ENCODE measurements around the gene GSTK1. TPM values are rescaled to one million over a fixed set of nuclear protein-coding genes. Genes with fewer than 3 reads are reported as not detected.
"Not testable (repeated sequence)": the region's sequence is repeated elsewhere in the genome, so short reads cannot be mapped to it uniquely, and the experiment has no call there.

The GSTK1 gene
- total RNA-seq: 100 to 1,000 TPM; 335 to 436 TPM

DNA sequence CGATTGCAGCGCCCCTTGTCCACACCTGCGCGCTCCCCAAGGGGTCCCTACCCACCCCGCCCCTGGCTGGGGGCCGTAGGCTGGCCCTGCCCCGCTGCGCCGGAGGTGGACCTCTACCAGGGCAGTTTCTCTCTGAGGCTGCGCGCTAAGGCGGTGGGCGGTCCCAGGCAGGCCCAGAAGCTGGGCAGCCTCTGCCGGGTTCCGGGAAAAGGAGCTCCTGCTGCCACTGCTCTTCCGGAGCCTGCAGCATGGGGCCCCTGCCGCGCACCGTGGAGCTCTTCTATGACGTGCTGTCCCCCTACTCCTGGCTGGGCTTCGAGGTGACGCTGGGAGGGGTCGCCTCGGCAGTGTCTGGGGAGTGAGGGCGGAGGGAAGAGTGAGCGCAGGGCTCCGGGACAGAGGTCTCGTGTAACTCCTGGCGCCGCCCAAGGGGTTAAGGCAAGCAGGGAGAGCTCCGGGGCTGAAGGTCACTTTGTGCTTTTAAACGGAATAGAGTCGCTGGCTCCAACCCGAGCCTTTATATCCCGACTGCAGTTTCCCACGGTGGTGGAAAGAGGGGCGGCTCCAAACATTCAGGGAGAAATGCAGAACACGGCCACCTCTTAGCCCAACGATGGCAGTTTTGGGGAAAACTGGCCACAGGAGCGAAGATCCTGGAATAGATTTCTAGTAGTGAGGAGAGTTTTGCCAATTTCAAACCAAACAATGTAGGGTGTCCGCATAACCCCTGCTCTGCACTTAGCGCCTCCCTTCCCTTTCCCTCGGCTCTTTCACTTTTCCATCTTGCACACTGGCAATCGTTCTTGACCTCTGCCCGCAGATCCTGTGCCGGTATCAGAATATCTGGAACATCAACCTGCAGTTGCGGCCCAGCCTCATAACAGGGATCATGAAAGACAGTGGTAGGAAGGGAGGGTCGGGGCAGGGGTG, at the start of gene GSTK1:
Gene GSTK1 (plus strand): TSS at position 176 of the 930 bp plus-strand sequence. CDS start 73 bp downstream, at position 249.
- DNase-seq (peak; percentile 88), ATAC-seq (peak; percentile 98)
- Mint-ChIP-seq H3K4me3 (peak within 1 kb of the TSS; percentile 99), H3K27ac (peak within 1 kb of the TSS; percentile 93), H3K4me1 (peaks cover 62% of the 10 kb centered on the region), H3K36me3 (peaks cover 46% of the 10 kb centered on the region), H3K9me3 (ENCODE audit: low read depth) (peaks cover 3% of the 10 kb centered on the region), H3K27me3 (no peaks in the 10 kb centered on the region)
- CTCF ChIA-PET: interaction anchor here (0.9 to 8.3 kb wide), 15 partner anchors 8 to 121 kb away, joined by 3 to 89 read pairs (median 6); partner anchors contain the start of gene CASP2

DNA sequence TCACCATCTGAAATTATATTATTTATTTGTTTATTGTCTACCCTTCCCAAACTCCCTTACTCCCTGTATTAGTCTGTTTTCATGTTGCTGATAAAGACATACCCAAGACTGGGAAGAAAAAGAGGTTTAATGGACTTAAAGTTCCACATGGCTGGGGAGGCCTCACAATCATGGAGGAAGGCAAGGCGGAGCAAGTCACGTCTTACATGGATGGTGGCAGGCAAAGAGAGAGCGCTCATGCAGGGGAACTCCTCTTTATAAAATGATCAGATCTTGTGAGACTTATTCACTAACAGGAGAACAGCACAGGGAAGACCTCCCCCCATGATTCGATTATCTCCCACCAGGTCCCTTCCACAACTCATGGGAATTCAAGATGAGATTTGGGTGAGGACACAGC, 49.8 kb upstream of the GSTK1 start:
- CTCF ChIA-PET: interaction anchor here (1.9 to 9.2 kb wide), 5 partner anchors 191 to 371 kb away, joined by 4 to 276 read pairs (median 10); partner anchors contain the start of gene EPHB6
- not testable (repeated sequence) for H3K36me3 Mint-ChIP-seq; H3K27me3 Mint-ChIP-seq; H3K27ac Mint-ChIP-seq; H3K4me1 Mint-ChIP-seq; H3K9me3 Mint-ChIP-seq (ENCODE audit: low read depth); DNase-seq; H3K4me3 Mint-ChIP-seq; ATAC-seq

DNA sequence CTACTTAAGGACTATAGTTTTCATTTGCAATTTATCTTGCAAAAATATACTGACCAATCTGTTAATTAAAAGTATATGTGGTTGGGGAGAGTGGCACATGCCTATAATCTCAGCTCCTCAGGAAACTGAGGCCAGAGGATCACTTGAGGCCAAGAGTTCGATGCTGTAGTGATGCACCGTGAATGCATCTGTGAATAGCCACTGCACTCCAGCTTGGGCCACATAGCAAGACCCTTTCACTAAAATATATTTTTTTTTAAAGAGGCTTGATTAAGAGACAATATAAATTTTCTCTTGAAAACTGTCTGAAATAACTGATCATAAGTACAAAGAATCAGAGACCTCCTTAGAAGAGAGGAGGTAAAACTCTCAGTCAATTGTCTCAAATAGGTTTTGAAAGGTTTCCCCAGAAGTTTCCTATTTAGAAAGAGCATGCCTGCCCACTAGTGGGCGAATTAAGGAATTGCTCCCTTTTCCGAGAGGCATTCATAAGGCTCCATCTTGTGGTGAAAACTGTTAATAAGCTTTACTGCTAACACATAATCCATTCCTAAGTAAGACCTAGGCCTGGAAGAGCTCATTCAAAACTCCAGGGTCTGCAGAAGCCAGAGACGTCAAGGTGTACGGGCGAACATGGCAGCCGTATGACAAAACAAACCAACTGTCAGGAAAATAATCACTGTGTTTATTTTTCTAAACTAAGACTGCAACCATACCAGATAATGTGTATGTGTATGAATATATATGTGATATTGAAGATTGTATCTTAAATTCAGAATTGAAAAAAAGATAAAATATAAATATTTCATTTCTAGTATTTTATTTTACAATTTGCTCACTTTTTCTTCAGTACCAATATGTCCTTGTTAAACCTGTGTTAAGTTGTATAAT, 48.2 kb upstream of the GSTK1 start:
- peak; percentile 85 for ATAC-seq
- no peak overlapping the region for H3K27ac Mint-ChIP-seq
- no peaks in the 10 kb centered on the region for H3K9me3 Mint-ChIP-seq (ENCODE audit: low read depth)
- no peaks in the 10 kb centered on the region for H3K4me1 Mint-ChIP-seq
- H3K4me3 Mint-ChIP-seq: no peak overlapping the region
- peak; percentile 72 for DNase-seq
- peaks cover 15% of the 10 kb centered on the region for H3K27me3 Mint-ChIP-seq
- H3K36me3 Mint-ChIP-seq: no peaks in the 10 kb centered on the region
- CTCF ChIA-PET: interaction anchor here (0.6 to 9.2 kb wide), 72 partner anchors 9 to 1240 kb away, joined by 3 to 276 read pairs (median 4); partner anchors contain the start of genes CASP2, EPHA1, EPHB6 and GSTK1

- peaks cover 15% of the 10 kb centered on the region for H3K27me3 Mint-ChIP-seq
- ATAC-seq (no peak), DNase-seq (no peak)
- H3K4me1 Mint-ChIP-seq: no peaks in the 10 kb centered on the region
- H3K36me3 Mint-ChIP-seq: no peaks in the 10 kb centered on the region
- CTCF ChIA-PET: interaction anchor here (1.0 to 9.2 kb wide), 12 partner anchors 8 to 857 kb away, joined by 3 to 276 read pairs (median 4); no protein-coding TSS in a partner anchor
- H3K27ac Mint-ChIP-seq: no peak overlapping the region
- no peak overlapping the region for H3K4me3 Mint-ChIP-seq
- H3K9me3 Mint-ChIP-seq (ENCODE audit: low read depth): no peaks in the 10 kb centered on the region
These were observed 47.1 kb upstream of the GSTK1 start for GRCh38 chr7:143216151-143216550.

- H3K9me3 Mint-ChIP-seq (ENCODE audit: low read depth): no peaks in the 10 kb centered on the region
- H3K4me1 Mint-ChIP-seq: no peaks in the 10 kb centered on the region
- CTCF ChIA-PET: interaction anchor here (1.0 to 9.2 kb wide), 5 partner anchors 14 to 720 kb away, joined by 3 to 276 read pairs (median 3); no protein-coding TSS in a partner anchor
- H3K4me3 Mint-ChIP-seq: no peak overlapping the region
- peaks cover 19% of the 10 kb centered on the region for H3K27me3 Mint-ChIP-seq
- no peak overlapping the region for H3K27ac Mint-ChIP-seq
- ATAC-seq: no peak
- DNase-seq: no peak
- H3K36me3 Mint-ChIP-seq: no peaks in the 10 kb centered on the region
These were observed 46.6 kb upstream of the GSTK1 start for GRCh38 chr7:143216686-143217085.

- CTCF ChIA-PET: interaction anchor here (0.9 to 9.2 kb wide), 4 partner anchors 23 to 721 kb away, joined by 3 to 276 read pairs (median 4); no protein-coding TSS in a partner anchor
- H3K27me3 Mint-ChIP-seq: peaks cover 28% of the 10 kb centered on the region
- ATAC-seq (no peak), DNase-seq (no peak)
- no peaks in the 10 kb centered on the region for H3K36me3 Mint-ChIP-seq
- no peak overlapping the region for H3K4me3 Mint-ChIP-seq
- no peaks in the 10 kb centered on the region for H3K9me3 Mint-ChIP-seq (ENCODE audit: low read depth)
- no peak overlapping the region for H3K27ac Mint-ChIP-seq
- H3K4me1 Mint-ChIP-seq: no peaks in the 10 kb centered on the region
These were observed 45.4 kb upstream of the GSTK1 start for GRCh38 chr7:143217806-143218205.

DNA sequence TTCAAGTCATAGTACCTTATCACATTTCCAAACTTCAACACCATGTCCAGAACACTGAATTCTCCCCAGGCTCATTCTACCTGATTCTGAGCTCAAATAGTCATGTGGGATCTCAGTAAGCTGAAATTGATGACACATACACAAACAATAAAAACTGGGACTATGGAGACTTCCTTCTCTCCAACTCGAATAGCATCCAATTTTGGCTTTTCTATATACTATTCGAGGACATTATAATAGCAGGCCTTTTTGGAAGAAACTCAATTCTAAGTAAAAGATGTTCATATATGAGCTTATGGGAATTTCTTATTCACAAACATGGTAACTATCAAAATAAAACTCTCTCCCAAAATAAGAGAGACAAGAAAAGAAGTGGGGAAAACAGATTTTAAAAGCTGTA, 42.0 kb upstream of the GSTK1 start:
- CTCF ChIA-PET: interaction anchor here (0.7 to 9.2 kb wide), 2 partner anchors 19 to 215 kb away, joined by 3 to 276 read pairs; no protein-coding TSS in a partner anchor
- no peak for ATAC-seq
- no peaks in the 10 kb centered on the region for H3K36me3 Mint-ChIP-seq
- H3K4me3 Mint-ChIP-seq: no peak overlapping the region
- H3K27me3 Mint-ChIP-seq: peaks cover 41% of the 10 kb centered on the region
- H3K27ac Mint-ChIP-seq: no peak overlapping the region
- no peaks in the 10 kb centered on the region for H3K9me3 Mint-ChIP-seq (ENCODE audit: low read depth)
- DNase-seq: no peak
- H3K4me1 Mint-ChIP-seq: no peaks in the 10 kb centered on the region

DNA sequence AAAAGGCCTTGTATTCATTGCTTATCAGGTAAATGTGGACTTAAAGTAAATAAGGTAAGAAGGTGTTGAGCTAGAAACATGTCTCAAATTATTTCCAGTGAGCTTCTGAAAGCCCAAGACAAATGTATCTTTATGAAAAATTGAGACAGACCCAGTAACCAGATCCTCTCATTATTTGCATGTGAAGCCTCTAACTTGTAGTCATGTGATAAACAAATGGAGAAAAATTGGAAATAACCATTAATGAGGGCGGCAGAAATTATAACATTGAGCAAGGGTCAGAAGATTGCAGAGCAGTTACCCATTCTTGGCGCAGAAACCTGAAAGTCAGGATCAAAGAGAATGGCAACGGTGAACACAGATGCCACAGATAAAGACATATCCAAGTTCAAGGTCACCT, 41.5 kb upstream of the GSTK1 start, which contains the start of gene TAS2R40:
Gene TAS2R40 (plus strand): TSS at position 301 of the 400 bp plus-strand sequence. CDS start 42 bp downstream, at position 343.
- CTCF ChIA-PET: interaction anchor here (0.7 to 9.2 kb wide), 2 partner anchors 19 to 215 kb away, joined by 3 to 276 read pairs; no protein-coding TSS in a partner anchor
- Mint-ChIP-seq H3K9me3 (ENCODE audit: low read depth) (no peaks in the 10 kb centered on the region), H3K27ac (no peak within 1 kb of the TSS), H3K4me1 (no peaks in the 10 kb centered on the region), H3K36me3 (no peaks in the 10 kb centered on the region), H3K27me3 (peaks cover 41% of the 10 kb centered on the region), H3K4me3 (no peak within 1 kb of the TSS)
- no peak for ATAC-seq
- no peak for DNase-seq

DNA sequence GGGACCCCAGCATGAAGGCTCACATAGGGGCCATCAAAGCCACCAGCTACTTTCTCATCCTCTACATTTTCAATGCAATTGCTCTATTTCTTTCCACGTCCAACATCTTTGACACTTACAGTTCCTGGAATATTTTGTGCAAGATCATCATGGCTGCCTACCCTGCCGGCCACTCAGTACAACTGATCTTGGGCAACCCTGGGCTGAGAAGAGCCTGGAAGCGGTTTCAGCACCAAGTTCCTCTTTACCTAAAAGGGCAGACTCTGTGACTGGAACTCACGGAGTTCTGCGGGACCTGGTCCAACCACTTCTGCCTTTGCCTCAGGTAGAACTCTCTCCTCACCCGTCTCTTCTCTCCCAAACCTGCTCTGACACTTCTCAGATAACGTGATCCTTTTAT, 40.5 kb upstream of the GSTK1 start:
- Mint-ChIP-seq H3K4me3 (no peak overlapping the region), H3K36me3 (no peaks in the 10 kb centered on the region), H3K4me1 (no peaks in the 10 kb centered on the region), H3K9me3 (ENCODE audit: low read depth) (no peaks in the 10 kb centered on the region), H3K27ac (no peak overlapping the region), H3K27me3 (peaks cover 33% of the 10 kb centered on the region)
- ATAC-seq (no peak), DNase-seq (no peak)
- CTCF ChIA-PET: interaction anchor here (0.9 to 9.2 kb wide), 7 partner anchors 8 to 216 kb away, joined by 3 to 276 read pairs (median 5); no protein-coding TSS in a partner anchor

DNA sequence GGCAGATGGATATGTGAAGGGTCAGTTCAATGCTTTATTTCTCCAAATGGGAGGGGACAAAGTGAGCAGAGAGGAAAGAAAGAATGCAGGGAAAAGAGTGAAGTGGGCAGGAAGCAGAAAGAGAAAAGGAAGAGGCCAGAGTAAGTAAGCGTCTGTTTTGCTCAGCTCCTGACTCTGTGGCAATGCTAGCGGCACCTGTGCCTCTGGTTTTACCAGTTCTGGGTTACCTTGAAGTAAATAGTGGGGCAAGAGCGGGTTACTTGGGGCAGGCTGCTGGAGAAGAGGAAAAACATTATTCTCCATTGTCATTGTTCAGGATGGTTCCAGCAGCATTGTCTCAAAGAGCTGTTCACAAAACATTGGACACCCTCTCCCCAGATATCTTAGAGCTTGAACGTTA, 39.5 kb upstream of the GSTK1 start:
- no peaks in the 10 kb centered on the region for H3K36me3 Mint-ChIP-seq
- H3K4me1 Mint-ChIP-seq: no peaks in the 10 kb centered on the region
- H3K27ac Mint-ChIP-seq: no peak overlapping the region
- H3K4me3 Mint-ChIP-seq: no peak overlapping the region
- DNase-seq (no peak), ATAC-seq (no peak)
- H3K9me3 Mint-ChIP-seq (ENCODE audit: low read depth): no peaks in the 10 kb centered on the region
- CTCF ChIA-PET: interaction anchor here (0.8 to 2.6 kb wide), 5 partner anchors 9 to 215 kb away, joined by 3 to 14 read pairs (median 3); no protein-coding TSS in a partner anchor
- peaks cover 31% of the 10 kb centered on the region for H3K27me3 Mint-ChIP-seq

- Mint-ChIP-seq H3K9me3 (ENCODE audit: low read depth) (no peaks in the 10 kb centered on the region), H3K4me1 (no peaks in the 10 kb centered on the region), H3K4me3 (no peak overlapping the region), H3K27me3 (peaks cover 25% of the 10 kb centered on the region), H3K27ac (no peak overlapping the region), H3K36me3 (no peaks in the 10 kb centered on the region)
- CTCF ChIA-PET: interaction anchor here (1.2 to 2.6 kb wide), 2 partner anchors 10 to 216 kb away, joined by 3 to 14 read pairs; no protein-coding TSS in a partner anchor
- no peak for DNase-seq
- no peak for ATAC-seq
These were observed 38.2 kb upstream of the GSTK1 start for GRCh38 chr7:143225047-143225446.

- no peak overlapping the region for H3K27ac Mint-ChIP-seq
- H3K4me3 Mint-ChIP-seq: no peak overlapping the region
- H3K4me1 Mint-ChIP-seq: no peaks in the 10 kb centered on the region
- H3K27me3 Mint-ChIP-seq: peaks cover 17% of the 10 kb centered on the region
- DNase-seq (no peak), ATAC-seq (no peak)
- H3K36me3 Mint-ChIP-seq: no peaks in the 10 kb centered on the region
- CTCF ChIA-PET: interaction anchor here (0.8 to 2.9 kb wide), 3 partner anchors 11 to 13 kb away, joined by 3 to 13 read pairs (median 4); no protein-coding TSS in a partner anchor
- no peaks in the 10 kb centered on the region for H3K9me3 Mint-ChIP-seq (ENCODE audit: low read depth)
These were observed 35.4 kb upstream of the GSTK1 start for GRCh38 chr7:143227806-143228205.

Data from activated CD8-positive, alpha-beta memory T cell treated with anti-CD3 and anti-CD28 coated beads, Interleukin-2, amount 10 ng/mL, durations not matched to agents 7 days and 5 days (primary cell).